GM12865 (cell line): ENCODE data around the gene SEH1L.
"Not testable (repeated sequence)": the region's sequence is repeated elsewhere in the genome, so short reads cannot be mapped to it uniquely, and the experiment has no call there.

ENCODE experiments used
- DNase-seq: peaks from one replicate; pipeline ENCODE4 v3.0.0; 2010; ENCODE audit warnings: low read depth
- H3K4me3 ChIP-seq: 2 replicates; pipeline ENCODE4 v1.5.1; 2011; ENCODE audit warnings: mild to moderate bottlenecking, low read depth, low read length, control low read depth
- TF ChIP-seq, protein P1 (sequence below): IDR thresholded peaks from 2 replicates; pipeline ENCODE4 v1.5.1; 2011; ENCODE audit warnings: low read length, control low read depth, low read depth, inconsistent platforms; ENCODE audit not compliant: insufficient read depth; ENCODE audit errors: missing control alignments

The SEH1L gene

DNA sequence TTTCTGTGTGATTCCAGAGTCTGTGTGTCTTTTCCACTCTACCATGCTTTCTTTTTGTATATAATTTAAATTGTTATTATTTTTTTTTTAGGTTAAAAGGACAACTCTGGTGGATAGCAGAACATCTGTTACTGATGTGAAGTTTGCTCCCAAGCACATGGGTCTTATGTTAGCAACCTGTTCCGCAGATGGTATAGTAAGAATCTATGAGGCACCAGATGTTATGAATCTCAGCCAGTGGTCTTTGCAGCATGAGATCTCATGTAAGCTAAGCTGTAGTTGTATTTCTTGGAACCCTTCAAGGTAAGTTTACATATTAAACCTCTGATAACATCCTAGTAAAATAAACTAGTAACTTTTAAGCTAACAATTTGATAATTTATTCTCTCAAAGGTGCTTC, 15.3 kb downstream of the SEH1L start:
- TF ChIP-seq, protein P1, sequence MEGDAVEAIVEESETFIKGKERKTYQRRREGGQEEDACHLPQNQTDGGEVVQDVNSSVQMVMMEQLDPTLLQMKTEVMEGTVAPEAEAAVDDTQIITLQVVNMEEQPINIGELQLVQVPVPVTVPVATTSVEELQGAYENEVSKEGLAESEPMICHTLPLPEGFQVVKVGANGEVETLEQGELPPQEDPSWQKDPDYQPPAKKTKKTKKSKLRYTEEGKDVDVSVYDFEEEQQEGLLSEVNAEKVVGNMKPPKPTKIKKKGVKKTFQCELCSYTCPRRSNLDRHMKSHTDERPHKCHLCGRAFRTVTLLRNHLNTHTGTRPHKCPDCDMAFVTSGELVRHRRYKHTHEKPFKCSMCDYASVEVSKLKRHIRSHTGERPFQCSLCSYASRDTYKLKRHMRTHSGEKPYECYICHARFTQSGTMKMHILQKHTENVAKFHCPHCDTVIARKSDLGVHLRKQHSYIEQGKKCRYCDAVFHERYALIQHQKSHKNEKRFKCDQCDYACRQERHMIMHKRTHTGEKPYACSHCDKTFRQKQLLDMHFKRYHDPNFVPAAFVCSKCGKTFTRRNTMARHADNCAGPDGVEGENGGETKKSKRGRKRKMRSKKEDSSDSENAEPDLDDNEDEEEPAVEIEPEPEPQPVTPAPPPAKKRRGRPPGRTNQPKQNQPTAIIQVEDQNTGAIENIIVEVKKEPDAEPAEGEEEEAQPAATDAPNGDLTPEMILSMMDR: no peak
- no peak for DNase-seq

DNA sequence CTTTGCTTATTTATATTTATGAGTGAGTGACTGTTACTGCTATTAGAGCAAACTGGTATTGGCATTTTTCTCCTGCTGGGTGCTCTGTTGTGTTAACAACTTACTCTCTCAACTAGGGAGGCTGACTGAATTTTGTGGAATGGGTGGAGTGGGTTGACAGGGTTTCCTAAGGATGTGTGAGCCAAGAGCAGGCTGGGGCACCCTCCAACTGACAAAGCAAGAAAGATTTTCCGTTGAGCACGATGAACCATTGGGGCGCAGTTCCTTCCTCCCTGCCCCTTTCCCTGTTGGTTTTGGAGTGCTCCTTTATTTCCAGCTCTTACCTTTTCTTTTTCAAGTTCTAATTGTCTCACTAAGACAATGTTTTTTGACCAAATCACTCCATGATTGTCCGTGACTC, 20.3 kb downstream of the SEH1L start:
- no peak for DNase-seq
- H3K4me3 ChIP-seq: no peak overlapping the region
- TF ChIP-seq, protein P1: no peak

More for the DNA sequence above, 15.3 kb downstream of the SEH1L start:
- no peak overlapping the region for H3K4me3 ChIP-seq

DNA sequence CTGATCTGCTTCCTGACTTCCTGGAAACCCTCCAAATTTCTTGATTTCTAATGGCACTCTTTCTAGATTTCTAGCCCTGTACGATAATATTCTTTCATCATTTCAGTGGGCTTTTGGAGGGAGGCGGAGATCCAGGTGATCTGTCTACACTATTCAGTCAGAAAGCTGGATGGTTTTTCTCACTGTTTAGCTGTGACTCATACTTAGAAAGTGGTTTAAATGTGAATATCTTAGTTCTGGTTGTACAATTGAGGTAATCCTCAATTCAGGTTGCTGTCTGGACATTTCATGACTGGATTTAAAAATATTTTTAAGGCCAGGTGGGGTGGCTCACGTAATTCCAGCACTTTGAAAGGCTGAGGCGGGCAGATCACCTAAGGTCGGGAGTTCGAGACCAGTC, 20.8 kb downstream of the SEH1L start:
- TF ChIP-seq, protein P1: no peak
- H3K4me3 ChIP-seq: no peak overlapping the region
- DNase-seq: no peak

DNA sequence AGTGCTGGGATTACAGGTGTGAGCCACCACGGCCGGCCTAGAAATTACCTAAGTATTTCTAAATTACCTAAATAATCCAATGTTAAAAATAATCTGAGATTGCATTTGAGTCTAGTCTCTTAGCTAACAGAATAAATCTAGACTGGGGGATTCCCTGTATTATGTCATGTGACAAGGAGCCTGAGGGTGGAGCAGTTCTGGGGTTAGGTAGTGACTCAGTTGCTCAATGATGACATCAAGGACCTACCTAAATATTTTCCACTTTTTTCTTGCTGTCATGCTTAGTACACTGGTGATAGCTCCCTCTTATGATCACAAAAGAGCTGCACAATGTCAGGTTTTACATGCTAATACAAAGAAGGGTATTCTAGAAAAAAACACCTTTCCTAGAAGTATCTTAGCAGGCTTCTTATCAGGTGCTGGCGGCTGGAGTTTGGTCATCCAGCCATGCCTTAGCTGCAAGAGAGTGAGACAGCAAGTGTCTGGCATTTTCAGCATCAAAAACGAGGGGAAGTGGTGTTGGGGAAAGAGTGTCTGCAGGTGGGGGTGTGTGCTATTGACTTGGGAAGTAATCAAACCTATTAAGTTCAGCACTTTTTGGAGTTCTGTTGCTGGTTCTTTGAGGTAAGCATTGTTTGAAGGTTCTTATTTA, 25.9 kb downstream of the SEH1L start:
- TF ChIP-seq, protein P1: no peak
- DNase-seq: no peak
- H3K4me3 ChIP-seq: no peak overlapping the region

DNA sequence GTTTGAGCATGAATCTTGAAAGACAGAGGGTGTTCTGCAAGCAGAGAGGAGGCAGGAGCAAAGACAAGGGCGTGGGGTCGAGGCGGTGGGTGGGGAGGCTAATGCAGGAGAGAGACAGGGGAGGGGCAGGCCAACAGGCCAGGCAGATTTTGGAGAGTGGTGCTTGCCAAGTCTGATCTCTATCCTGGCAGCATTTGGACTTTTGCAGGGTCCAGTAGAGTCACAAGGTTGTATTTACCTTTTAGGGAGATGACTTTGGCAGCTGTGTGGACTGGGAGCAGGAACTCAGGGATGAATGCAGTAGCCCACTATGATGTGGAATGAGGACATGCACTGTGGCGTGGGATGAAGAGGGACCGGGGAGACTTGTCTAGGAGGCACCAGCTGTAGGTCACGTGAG, 27.7 kb downstream of the SEH1L start:
- H3K4me3 ChIP-seq: no peak overlapping the region
- TF ChIP-seq, protein P1: no peak
- no peak for DNase-seq

DNA sequence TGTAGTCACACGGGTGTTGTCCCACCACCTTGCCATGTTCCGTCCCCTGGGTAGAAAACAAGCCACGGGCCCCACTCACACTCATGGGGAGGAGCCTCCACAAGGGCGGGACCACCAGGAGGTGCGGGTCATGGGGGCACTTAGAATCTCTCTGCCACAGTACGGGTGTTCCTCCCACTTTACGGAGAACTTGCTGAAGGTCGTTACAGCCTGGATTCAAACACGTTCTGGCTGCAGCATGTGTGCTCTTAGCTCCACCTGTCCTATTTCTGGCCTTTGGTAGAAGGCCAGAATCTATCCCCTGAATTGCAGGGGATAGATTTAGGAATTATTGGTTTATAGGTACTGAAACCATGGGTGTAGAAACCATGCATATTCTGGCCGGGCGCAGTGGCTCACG, 28.5 kb downstream of the SEH1L start:
- no peak overlapping the region for H3K4me3 ChIP-seq
- no peak for DNase-seq
- TF ChIP-seq, protein P1: no peak

DNA sequence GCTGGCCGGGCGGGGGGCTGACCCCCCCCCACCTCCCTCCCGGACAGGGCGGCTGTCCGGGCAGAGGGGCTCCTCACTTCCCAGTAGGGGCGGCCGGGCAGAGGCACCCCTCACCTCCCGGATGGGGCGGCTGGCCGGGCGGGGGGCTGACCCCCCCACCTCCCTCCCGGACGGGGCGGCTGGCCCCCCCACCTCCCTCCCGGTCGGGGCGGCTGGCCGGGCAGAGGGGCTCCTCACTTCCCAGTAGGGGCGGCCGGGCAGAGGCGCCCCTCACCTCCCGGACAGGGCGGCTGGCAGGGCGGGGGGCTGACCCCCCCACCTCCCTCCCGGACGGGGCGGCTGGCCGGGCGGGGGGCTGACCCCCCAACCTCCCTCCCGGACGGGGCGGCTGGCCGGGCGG, 32.3 kb downstream of the SEH1L start:
- DNase-seq, H3K4me3 ChIP-seq: not testable (repeated sequence)
